IMR-90 (cell line): ENCODE data around the gene L1TD1.

Experiments used
- CEBPB ChIP-seq: IDR thresholded peaks from 2 replicates; pipeline ENCODE4 v1.6.1; 2012; ENCODE audit warnings: low read depth, low read length, improper control_type of control experiment
- MAFK ChIP-seq: IDR thresholded peaks from 2 replicates; pipeline ENCODE4 v1.6.1; 2012; ENCODE audit warnings: low read depth, low read length, improper control_type of control experiment
- MAZ ChIP-seq: IDR thresholded peaks from 2 replicates; pipeline ENCODE4 v1.6.1; 2012; ENCODE audit warnings: low read depth, mild to moderate bottlenecking, low read length, improper control_type of control experiment, moderate library complexity, borderline replicate concordance
- POLR2A ChIP-seq: IDR thresholded peaks from 2 replicates; pipeline ENCODE4 v1.6.1; 2012; ENCODE audit warnings: mild to moderate bottlenecking, low read depth, low read length
- RCOR1 ChIP-seq: IDR thresholded peaks from 2 replicates; pipeline ENCODE4 v1.6.1; 2012; ENCODE audit warnings: mild to moderate bottlenecking, low read length, improper control_type of control experiment; ENCODE audit not compliant: insufficient replicate concordance
- RFX5 ChIP-seq: IDR thresholded peaks from 2 replicates; pipeline ENCODE4 v1.8.0; 2012; ENCODE audit warnings: low read depth, mild to moderate bottlenecking, low read length, moderate library complexity
- TF ChIP-seq, protein P1 (sequence below): conservative IDR thresholded peaks from 2 replicates; pipeline ENCODE4 v1.5.1; 2012; ENCODE audit warnings: mild to moderate bottlenecking, low read depth, low read length, improper control_type of control experiment
- TF ChIP-seq, protein P2 (sequence below): fragments of 150-350 bp; IDR thresholded peaks from 2 replicates; pipeline ENCODE4 v1.6.1; 2017; ENCODE audit warnings: mild to moderate bottlenecking, antibody characterized with exemption, low read length, low read depth
- TF ChIP-seq, protein P3 (sequence below): fragments of 150-350 bp; IDR thresholded peaks from 2 replicates; pipeline ENCODE4 v1.6.1; 2016; ENCODE audit warnings: low read depth, mild to moderate bottlenecking, low read length, moderate library complexity, borderline replicate concordance

DNA sequence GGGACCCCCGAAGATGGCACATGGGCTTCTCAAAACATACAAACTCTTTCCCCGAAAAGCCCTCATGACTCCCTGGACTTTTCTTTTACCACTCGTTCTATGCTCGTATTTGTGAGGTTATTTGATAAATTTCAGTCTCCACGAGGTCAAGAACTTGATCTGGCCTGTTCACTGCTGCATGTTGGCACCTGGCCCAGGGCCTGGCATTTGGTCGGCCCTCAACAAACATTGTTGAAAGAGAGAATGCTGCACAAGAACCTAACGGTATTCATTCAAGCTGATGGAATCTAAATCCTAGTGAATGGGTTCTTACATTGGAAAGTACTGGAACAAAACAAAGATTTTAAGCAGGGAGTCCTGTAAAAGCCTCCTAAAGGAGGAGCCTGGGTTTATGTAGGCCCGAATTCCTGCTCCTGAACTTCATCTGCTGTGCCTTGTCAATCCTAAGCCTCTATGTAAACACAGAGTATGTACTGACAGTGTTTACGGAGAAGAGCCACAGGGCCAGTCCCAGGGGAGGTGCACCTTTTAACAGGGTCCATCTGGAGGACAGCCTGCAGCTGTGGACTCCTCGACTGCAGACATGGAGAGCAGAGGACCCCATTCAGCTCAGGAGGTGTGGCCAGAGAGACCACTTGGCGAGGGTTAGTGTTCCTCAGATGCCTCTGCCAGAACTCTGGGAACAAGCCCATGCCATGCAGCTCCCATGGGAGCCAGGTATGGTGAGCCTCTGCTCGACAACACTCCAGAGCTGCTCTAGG lies 46.9 kb downstream of the L1TD1 start:
- TF ChIP-seq, protein P1, sequence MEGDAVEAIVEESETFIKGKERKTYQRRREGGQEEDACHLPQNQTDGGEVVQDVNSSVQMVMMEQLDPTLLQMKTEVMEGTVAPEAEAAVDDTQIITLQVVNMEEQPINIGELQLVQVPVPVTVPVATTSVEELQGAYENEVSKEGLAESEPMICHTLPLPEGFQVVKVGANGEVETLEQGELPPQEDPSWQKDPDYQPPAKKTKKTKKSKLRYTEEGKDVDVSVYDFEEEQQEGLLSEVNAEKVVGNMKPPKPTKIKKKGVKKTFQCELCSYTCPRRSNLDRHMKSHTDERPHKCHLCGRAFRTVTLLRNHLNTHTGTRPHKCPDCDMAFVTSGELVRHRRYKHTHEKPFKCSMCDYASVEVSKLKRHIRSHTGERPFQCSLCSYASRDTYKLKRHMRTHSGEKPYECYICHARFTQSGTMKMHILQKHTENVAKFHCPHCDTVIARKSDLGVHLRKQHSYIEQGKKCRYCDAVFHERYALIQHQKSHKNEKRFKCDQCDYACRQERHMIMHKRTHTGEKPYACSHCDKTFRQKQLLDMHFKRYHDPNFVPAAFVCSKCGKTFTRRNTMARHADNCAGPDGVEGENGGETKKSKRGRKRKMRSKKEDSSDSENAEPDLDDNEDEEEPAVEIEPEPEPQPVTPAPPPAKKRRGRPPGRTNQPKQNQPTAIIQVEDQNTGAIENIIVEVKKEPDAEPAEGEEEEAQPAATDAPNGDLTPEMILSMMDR, result no peak
- TF ChIP-seq MAFK, result no peak
- no peak for TF ChIP-seq POLR2A
- no peak for TF ChIP-seq RCOR1
- TF ChIP-seq, protein P2, sequence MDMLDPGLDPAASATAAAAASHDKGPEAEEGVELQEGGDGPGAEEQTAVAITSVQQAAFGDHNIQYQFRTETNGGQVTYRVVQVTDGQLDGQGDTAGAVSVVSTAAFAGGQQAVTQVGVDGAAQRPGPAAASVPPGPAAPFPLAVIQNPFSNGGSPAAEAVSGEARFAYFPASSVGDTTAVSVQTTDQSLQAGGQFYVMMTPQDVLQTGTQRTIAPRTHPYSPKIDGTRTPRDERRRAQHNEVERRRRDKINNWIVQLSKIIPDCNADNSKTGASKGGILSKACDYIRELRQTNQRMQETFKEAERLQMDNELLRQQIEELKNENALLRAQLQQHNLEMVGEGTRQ, result no peak
- no peak for TF ChIP-seq RFX5
- no peak for TF ChIP-seq MAZ
- TF ChIP-seq CEBPB, result no peak
- TF ChIP-seq, protein P3, sequence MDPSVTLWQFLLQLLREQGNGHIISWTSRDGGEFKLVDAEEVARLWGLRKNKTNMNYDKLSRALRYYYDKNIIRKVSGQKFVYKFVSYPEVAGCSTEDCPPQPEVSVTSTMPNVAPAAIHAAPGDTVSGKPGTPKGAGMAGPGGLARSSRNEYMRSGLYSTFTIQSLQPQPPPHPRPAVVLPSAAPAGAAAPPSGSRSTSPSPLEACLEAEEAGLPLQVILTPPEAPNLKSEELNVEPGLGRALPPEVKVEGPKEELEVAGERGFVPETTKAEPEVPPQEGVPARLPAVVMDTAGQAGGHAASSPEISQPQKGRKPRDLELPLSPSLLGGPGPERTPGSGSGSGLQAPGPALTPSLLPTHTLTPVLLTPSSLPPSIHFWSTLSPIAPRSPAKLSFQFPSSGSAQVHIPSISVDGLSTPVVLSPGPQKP, result no peak
